Vagina (tissue), 2 donors: ENCODE data around the gene RPRML.

Source experiments
- CTCF ChIP-seq, 3 experiments: fragments of 450-650 bp in 2 of 3; fragments of 200-600 bp in 1 of 3; sonication (generic) in 1 of 3; IDR thresholded peaks; one replicate each; pipeline ENCODE4 v1.5.1; 2017 to 2019; ENCODE audit warnings: antibody characterized with exemption in 3 of 3, mild to moderate bottlenecking in 2 of 3, moderate library complexity in 2 of 3
- POLR2A ChIP-seq, 2 donors: fragments of 450-650 bp; IDR thresholded peaks; one replicate each; pipeline ENCODE4 v1.6.1; 2017; ENCODE audit warnings: antibody characterized with exemption in 2 of 2, mild to moderate bottlenecking in 2 of 2, moderate library complexity in 2 of 2

- TF ChIP-seq CTCF (IDR thresholded peaks at IDR 0.05) (no peak), POLR2A (IDR thresholded peaks at IDR 0.05) (no peak)
Measured at GRCh38 chr17:46950342-46950996, 28.6 kb downstream of the RPRML start.
